ENCODE measurements around the gene PHYH. TPM values are rescaled to one million over a fixed set of nuclear protein-coding genes. Genes with fewer than 3 reads are reported as not detected.

Gene PHYH
- total RNA-seq, 3 donors from 2014 or later: 23.7 to 74.7 (median 26.9) TPM

DNA sequence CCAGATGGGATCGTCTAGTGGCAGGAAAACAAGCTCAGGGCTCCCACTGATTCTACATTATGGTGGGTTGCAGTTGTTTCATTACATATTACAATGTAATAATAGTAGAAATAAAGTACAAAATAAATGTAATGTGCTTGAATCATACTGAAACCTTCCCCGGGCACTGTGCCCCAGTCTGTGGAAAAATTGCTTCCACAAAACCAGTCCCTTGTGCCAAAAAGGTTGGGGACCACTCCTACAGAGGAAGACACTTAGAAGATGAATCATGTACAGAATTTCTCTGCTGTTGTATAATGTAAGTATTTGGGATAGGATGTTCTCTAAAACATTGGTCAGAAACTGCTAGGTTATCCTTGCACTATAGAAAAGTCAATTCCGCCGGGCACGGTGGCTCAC is 11.3 kb upstream of the PHYH start:
- no peak for DNase-seq (ENCODE audit: low spot score in 2 of 2)
- Histone ChIP-seq H3K27me3 (no peaks in the 10 kb centered on the region), H3K9me3 (no peaks in the 10 kb centered on the region), H3K36me3 (no peaks in the 10 kb centered on the region), H3K4me1 (no peaks in the 10 kb centered on the region), H3K4me3 (no peak overlapping the region), H3K27ac (no peak overlapping the region)
- TF ChIP-seq CTCF (IDR thresholded peaks at IDR 0.05) (no peak), POLR2AphosphoS5 (IDR thresholded peaks at IDR 0.05) (no peak)
- intact Hi-C loops (cut with DNase I; ENCODE audit: low total_unique reads): no loop called here

GRCh38 chr10:13310518-13311176 is 10.8 kb upstream of the PHYH start:
- H3K27me3 ChIP-seq: no peaks in the 10 kb centered on the region
- no peaks in the 10 kb centered on the region for H3K9me3 ChIP-seq
- intact Hi-C loops (cut with DNase I; ENCODE audit: low total_unique reads): no loop called here
- no peak overlapping the region for H3K27ac ChIP-seq
- DNase-seq (ENCODE audit: low spot score in 2 of 2): no peak
- no peaks in the 10 kb centered on the region for H3K4me1 ChIP-seq
- no peak overlapping the region for H3K4me3 ChIP-seq
- no peaks in the 10 kb centered on the region for H3K36me3 ChIP-seq
- TF ChIP-seq CTCF (IDR thresholded peaks at IDR 0.05) (no peak), POLR2AphosphoS5 (IDR thresholded peaks at IDR 0.05) (no peak), POLR2A (IDR thresholded peaks at IDR 0.05) (no peak)

- intact Hi-C loops (cut with DNase I; ENCODE audit: low total_unique reads): loop anchor here (10.0 kb wide), 1 partner anchor 145 kb away; the partner anchor contains the start of gene MCM10
Observed at GRCh38 chr10:13309792-13310191, 9.9 kb upstream of the PHYH start.

GRCh38 chr10:13308096-13308495 is 8.2 kb upstream of the PHYH start:
- Histone ChIP-seq H3K27ac (no peak overlapping the region), H3K27me3 (no peaks in the 10 kb centered on the region), H3K4me3 (no peak overlapping the region), H3K36me3 (no peaks in the 10 kb centered on the region), H3K4me1 (no peaks in the 10 kb centered on the region), H3K9me3 (no peaks in the 10 kb centered on the region)
- no peak for DNase-seq (ENCODE audit: low spot score in 2 of 2)
- TF ChIP-seq POLR2A (IDR thresholded peaks at IDR 0.05): no peak
- TF ChIP-seq POLR2AphosphoS5 (IDR thresholded peaks at IDR 0.05): no peak
- no peak for TF ChIP-seq CTCF (IDR thresholded peaks at IDR 0.05)
- intact Hi-C loops (cut with DNase I; ENCODE audit: low total_unique reads): loop anchor here (10.0 kb wide), 1 partner anchor 143 kb away; the partner anchor contains the start of gene MCM10

More at GRCh38 chr10:13309792-13310191, 9.9 kb upstream of the PHYH start:
- Histone ChIP-seq H3K27me3 (no peaks in the 10 kb centered on the region), H3K4me1 (no peaks in the 10 kb centered on the region), H3K4me3 (no peak overlapping the region), H3K9me3 (no peaks in the 10 kb centered on the region), H3K36me3 (no peaks in the 10 kb centered on the region), H3K27ac (no peak overlapping the region)
- TF ChIP-seq CTCF (IDR thresholded peaks at IDR 0.05) (no peak), POLR2AphosphoS5 (IDR thresholded peaks at IDR 0.05) (no peak), POLR2A (IDR thresholded peaks at IDR 0.05) (no peak)
- DNase-seq (ENCODE audit: low spot score in 2 of 2): no peak

GRCh38 chr10:13306103-13306502 is 6.2 kb upstream of the PHYH start:
- H3K27ac ChIP-seq: no peak overlapping the region
- H3K4me3 ChIP-seq: no peak overlapping the region
- no peak for DNase-seq (ENCODE audit: low spot score in 2 of 2)
- no peaks in the 10 kb centered on the region for H3K36me3 ChIP-seq
- intact Hi-C loops (cut with DNase I; ENCODE audit: low total_unique reads): loop anchor here (10.0 kb wide), 1 partner anchor 141 kb away; the partner anchor contains the start of gene MCM10
- no peaks in the 10 kb centered on the region for H3K9me3 ChIP-seq
- TF ChIP-seq POLR2AphosphoS5 (IDR thresholded peaks at IDR 0.05) (no peak), POLR2A (IDR thresholded peaks at IDR 0.05) (no peak), CTCF (IDR thresholded peaks at IDR 0.05) (no peak)
- H3K27me3 ChIP-seq: no peaks in the 10 kb centered on the region
- no peaks in the 10 kb centered on the region for H3K4me1 ChIP-seq

Data from breast epithelium (tissue), 4 donors.